ENCODE results near the gene ANKUB1. TPM values are rescaled to one million over a fixed set of nuclear protein-coding genes. Genes with fewer than 3 reads are reported as not detected.

ANKUB1 gene
- total RNA-seq, 1 donor from 2014 or later, result not detected

GRCh38 chr3:149713730-149714654 is 78.4 kb downstream of the ANKUB1 start:
- H3K4me1 Mint-ChIP-seq (ENCODE audit: low read depth), result no peaks in the 10 kb centered on the region
- DNase-seq (ENCODE audit: low spot score), result no peak
- intact Hi-C loops (cut with micrococcal nuclease), result no loop called here
- no peaks in the 10 kb centered on the region for H3K36me3 Mint-ChIP-seq (ENCODE audit: low read depth)
- H3K4me3 Mint-ChIP-seq, result no peak overlapping the region
- H3K9me3 Mint-ChIP-seq, result no peaks in the 10 kb centered on the region
- H3K27ac Mint-ChIP-seq, result no peak overlapping the region
- H3K27me3 Mint-ChIP-seq (ENCODE audit: insufficient read depth), result peaks cover 9% of the 10 kb centered on the region

Other genes with a start within 250 kb of the ANKUB1 start
- gene WWTR1, start 134.5 kb downstream of the ANKUB1 start, total RNA-seq, result 0.57 and 0.81 TPM in 2 replicates
- 44.2 and 44.8 TPM in 2 replicates for gene COMMD2, start 40.1 kb downstream of the ANKUB1 start, total RNA-seq
- gene RNF13, start 20.7 kb upstream of the ANKUB1 start, total RNA-seq, result 41.1 and 41.6 TPM in 2 replicates
- 0.42 and 0.47 TPM in 2 replicates for gene PFN2, start 178.3 kb upstream of the ANKUB1 start, total RNA-seq